Breast epithelium (tissue), 3 donors: ENCODE measurements around the gene TBX2.

ENCODE experiments used
- POLR2AphosphoS5 ChIP-seq, 3 donors: sonication (generic); formaldehyde crosslinking; IDR thresholded peaks; one replicate each; pipeline ENCODE4 v1.6.1; 2017; ENCODE audit warnings: antibody characterized with exemption in 3 of 3
- TF ChIP-seq, protein P1 (sequence below), 3 donors: fragments of 450-650 bp; IDR thresholded peaks; one replicate each; pipeline ENCODE4 v1.5.1; 2016 to 2017; ENCODE audit warnings: antibody characterized with exemption in 3 of 3, mild to moderate bottlenecking in 3 of 3, moderate library complexity in 3 of 3

- TF ChIP-seq POLR2AphosphoS5 (IDR thresholded peaks at IDR 0.05) = no peak
- TF ChIP-seq, protein P1, sequence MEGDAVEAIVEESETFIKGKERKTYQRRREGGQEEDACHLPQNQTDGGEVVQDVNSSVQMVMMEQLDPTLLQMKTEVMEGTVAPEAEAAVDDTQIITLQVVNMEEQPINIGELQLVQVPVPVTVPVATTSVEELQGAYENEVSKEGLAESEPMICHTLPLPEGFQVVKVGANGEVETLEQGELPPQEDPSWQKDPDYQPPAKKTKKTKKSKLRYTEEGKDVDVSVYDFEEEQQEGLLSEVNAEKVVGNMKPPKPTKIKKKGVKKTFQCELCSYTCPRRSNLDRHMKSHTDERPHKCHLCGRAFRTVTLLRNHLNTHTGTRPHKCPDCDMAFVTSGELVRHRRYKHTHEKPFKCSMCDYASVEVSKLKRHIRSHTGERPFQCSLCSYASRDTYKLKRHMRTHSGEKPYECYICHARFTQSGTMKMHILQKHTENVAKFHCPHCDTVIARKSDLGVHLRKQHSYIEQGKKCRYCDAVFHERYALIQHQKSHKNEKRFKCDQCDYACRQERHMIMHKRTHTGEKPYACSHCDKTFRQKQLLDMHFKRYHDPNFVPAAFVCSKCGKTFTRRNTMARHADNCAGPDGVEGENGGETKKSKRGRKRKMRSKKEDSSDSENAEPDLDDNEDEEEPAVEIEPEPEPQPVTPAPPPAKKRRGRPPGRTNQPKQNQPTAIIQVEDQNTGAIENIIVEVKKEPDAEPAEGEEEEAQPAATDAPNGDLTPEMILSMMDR (IDR thresholded peaks at IDR 0.05) = no peak
Measured at GRCh38 chr17:61449707-61450640, 50.3 kb downstream of the TBX2 start.
